ENCODE data around the gene SNW1. TPM values are rescaled to one million over a fixed set of nuclear protein-coding genes. Genes with fewer than 3 reads are reported as not detected.

SNW1 gene
- total RNA-seq, 8 experiments from 2014 or later, result 56.0 to 75.6 (median 66.9) TPM

- peak in 1 of 8 experiments; percentile 36 for ATAC-seq (replicated peaks in 6 of 8)
- in situ Hi-C loops (cut with MboI; ENCODE audit: low pct_unique_long_range_greater_than_20kb in 2 of 9, low sequenced_read_pairs in 9 of 9, unreplicated experiment in 9 of 9), result no loop called here
- no peaks in the 10 kb centered on the region for H3K4me1 ChIP-seq (replicated peaks in 1 of 2)
- 37 to 100% (median 90%) methylated on average over 3 to 7 of the region's 7 CpGs; no CpG with 5 or more reads in 1 of the 10 experiments for WGBS, 10 experiments
- H3K27ac ChIP-seq, result no peak overlapping the region
- no peak overlapping the region for H3K4me3 ChIP-seq
Observed at GRCh38 chr14:77738559-77739250, 22.3 kb downstream of the SNW1 start.

- in situ Hi-C loops (cut with MboI; ENCODE audit: low pct_unique_long_range_greater_than_20kb in 2 of 9, low sequenced_read_pairs in 9 of 9, unreplicated experiment in 9 of 9), result no loop called here
- Histone ChIP-seq H3K27ac (no peak overlapping the region), H3K4me3 (no peak overlapping the region), H3K4me1 (replicated peaks in 1 of 2) (no peaks in the 10 kb centered on the region)
- peak in 1 of 8 experiments; percentile 24 for ATAC-seq (replicated peaks in 6 of 8)
- 0 to 97% (median 92%) methylated on average over 1 to 3 of the region's 3 CpGs; no CpG with 5 or more reads in 1 of the 10 experiments for WGBS, 10 experiments
Observed at GRCh38 chr14:77730976-77731497, 29.9 kb downstream of the SNW1 start.

- WGBS, 10 experiments, result 88 to 100% (median 100%) methylated on average over 1 to 3 of the region's 3 CpGs
- H3K27ac ChIP-seq, result no peak overlapping the region
- H3K4me1 ChIP-seq (replicated peaks in 1 of 2), result no peaks in the 10 kb centered on the region
- ATAC-seq (replicated peaks in 6 of 8), result no peak
- in situ Hi-C loops (cut with MboI; ENCODE audit: low pct_unique_long_range_greater_than_20kb in 2 of 9, low sequenced_read_pairs in 9 of 9, unreplicated experiment in 9 of 9), result no loop called here
- no peak overlapping the region for H3K4me3 ChIP-seq
Observed at GRCh38 chr14:77722301-77722700, 38.7 kb downstream of the SNW1 start.

GRCh38 chr14:77721437-77721836 lies 39.5 kb downstream of the SNW1 start:
- Histone ChIP-seq H3K4me1 (replicated peaks in 1 of 2) (no peaks in the 10 kb centered on the region), H3K4me3 (no peak overlapping the region), H3K27ac (no peak overlapping the region)
- 73 to 98% (median 93%) methylated on average over 3 to 5 of the region's 5 CpGs for WGBS, 10 experiments
- ATAC-seq (replicated peaks in 6 of 8), result no peak
- in situ Hi-C loops (cut with MboI; ENCODE audit: low pct_unique_long_range_greater_than_20kb in 2 of 9, low sequenced_read_pairs in 9 of 9, unreplicated experiment in 9 of 9), result no loop called here

GRCh38 chr14:77717608-77718305 lies 43.2 kb downstream of the SNW1 start:
- Histone ChIP-seq H3K27ac (no peak overlapping the region), H3K4me3 (no peak overlapping the region), H3K4me1 (replicated peaks in 1 of 2) (no peaks in the 10 kb centered on the region)
- in situ Hi-C loops (cut with MboI; ENCODE audit: low pct_unique_long_range_greater_than_20kb in 2 of 9, low sequenced_read_pairs in 9 of 9, unreplicated experiment in 9 of 9), result no loop called here
- WGBS, 10 experiments, result 81 to 100% (median 93%) methylated on average over 1 to 5 of the region's 5 CpGs; no CpG with 5 or more reads in 1 of the 10 experiments
- no peak for ATAC-seq (replicated peaks in 6 of 8)

- WGBS, 10 experiments, result 78 to 100% (median 95%) methylated on average over 1 to 6 of the region's 6 CpGs
- Histone ChIP-seq H3K4me1 (replicated peaks in 1 of 2) (peaks cover 0 to 1% of the 10 kb centered on the region in 2 donors), H3K27ac (no peak overlapping the region), H3K4me3 (no peak overlapping the region)
- in situ Hi-C loops (cut with MboI; ENCODE audit: low pct_unique_long_range_greater_than_20kb in 2 of 9, low sequenced_read_pairs in 9 of 9, unreplicated experiment in 9 of 9), result no loop called here
- no peak for ATAC-seq (replicated peaks in 6 of 8)
Observed at GRCh38 chr14:77714926-77715325, 46.0 kb downstream of the SNW1 start.

- Histone ChIP-seq H3K4me1 (replicated peaks in 1 of 2) (peaks cover 14 to 18% of the 10 kb centered on the region in 2 donors), H3K4me3 (no peak overlapping the region), H3K27ac (no peak overlapping the region)
- in situ Hi-C loops (cut with MboI; ENCODE audit: low pct_unique_long_range_greater_than_20kb in 2 of 9, low sequenced_read_pairs in 9 of 9, unreplicated experiment in 9 of 9), result no loop called here
- WGBS, 10 experiments, result 86 to 100% (median 93%) methylated on average over 1 to 2 of the region's 2 CpGs; no CpG with 5 or more reads in 2 of the 10 experiments
- ATAC-seq (replicated peaks in 6 of 8), result no peak
Observed at GRCh38 chr14:77710364-77710763, 50.6 kb downstream of the SNW1 start.

- WGBS, 10 experiments, result 17 to 67% (median 47%) methylated on average over 1 to 3 of the region's 3 CpGs; no CpG with 5 or more reads in 1 of the 10 experiments
- H3K27ac ChIP-seq, result no peak overlapping the region
- ATAC-seq (replicated peaks in 6 of 8), result no peak
- H3K4me3 ChIP-seq, result peak overlapping the region; percentile 73 to 88 (median 78)
- H3K4me1 ChIP-seq (replicated peaks in 1 of 2), result peaks cover 14 to 18% of the 10 kb centered on the region in 2 donors
- in situ Hi-C loops (cut with MboI; ENCODE audit: low pct_unique_long_range_greater_than_20kb in 2 of 9, low sequenced_read_pairs in 9 of 9, unreplicated experiment in 9 of 9), result no loop called here
Observed at GRCh38 chr14:77709412-77709811, 51.5 kb downstream of the SNW1 start.

- H3K4me3 ChIP-seq, result peak overlapping the region; percentile 73 to 88 (median 78)
- WGBS, 10 experiments, result 3 to 25% (median 11%) methylated on average over 5 to 7 of the region's 7 CpGs; no CpG with 5 or more reads in 1 of the 10 experiments
- H3K4me1 ChIP-seq (replicated peaks in 1 of 2), result peaks cover 14 to 18% of the 10 kb centered on the region in 2 donors
- in situ Hi-C loops (cut with MboI; ENCODE audit: low pct_unique_long_range_greater_than_20kb in 2 of 9, low sequenced_read_pairs in 9 of 9, unreplicated experiment in 9 of 9), result no loop called here
- no peak overlapping the region for H3K27ac ChIP-seq
- ATAC-seq (replicated peaks in 6 of 8), result no peak
Observed at GRCh38 chr14:77708749-77709148, 52.2 kb downstream of the SNW1 start.

- Histone ChIP-seq H3K27ac (peak within 1 kb of the TSS; percentile 58 to 87), H3K4me1 (replicated peaks in 1 of 2) (peaks cover 14 to 18% of the 10 kb centered on the region in 2 donors), H3K4me3 (peak within 1 kb of the TSS; percentile 73 to 88 (median 78))
- in situ Hi-C loops (cut with MboI; ENCODE audit: low pct_unique_long_range_greater_than_20kb in 2 of 9, low sequenced_read_pairs in 9 of 9, unreplicated experiment in 9 of 9), result no loop called here
- 0 to 10% (median 0%) methylated on average over 2 to 34 of the region's 49 CpGs; no CpG with 5 or more reads in 1 of the 10 experiments for WGBS, 10 experiments
- ATAC-seq (replicated peaks in 6 of 8), result peak; percentile 92 to 98 (median 98)
Observed at GRCh38 chr14:77707724-77708408, 53.1 kb downstream of the SNW1 start, which contains the start of the genes ALKBH1 and SLIRP. TSS of gene ALKBH1 (minus strand) at chr14:77708023. CDS start at chr14:77708004, 19 bp downstream. TSS of gene SLIRP (plus strand) at chr14:77708103. CDS start at chr14:77708112, 9 bp downstream.

GRCh38 chr14:77707355-77707723 lies 53.6 kb downstream of the SNW1 start:
- ATAC-seq (replicated peaks in 6 of 8), result peak in 6 of 8 experiments; percentile 52 to 63 (median 58)
- Histone ChIP-seq H3K4me1 (replicated peaks in 1 of 2) (peaks cover 14 to 18% of the 10 kb centered on the region in 2 donors), H3K27ac (peak overlapping the region; percentile 14 to 87), H3K4me3 (peak overlapping the region; percentile 73 to 88 (median 78))
- WGBS, 10 experiments, result 0 to 2% (median 0%) methylated on average over 1 to 13 of the region's 14 CpGs; no CpG with 5 or more reads in 1 of the 10 experiments
- in situ Hi-C loops (cut with MboI; ENCODE audit: low pct_unique_long_range_greater_than_20kb in 2 of 9, low sequenced_read_pairs in 9 of 9, unreplicated experiment in 9 of 9), result no loop called here

- WGBS, 10 experiments, result 83 to 100% (median 100%) methylated on average over 1 to 2 of the region's 2 CpGs
Observed at GRCh38 chr14:77691259-77691658, 69.7 kb downstream of the SNW1 start.

More at GRCh38 chr14:77691259-77691658, 69.7 kb downstream of the SNW1 start:
- no peaks in the 10 kb centered on the region for H3K4me1 ChIP-seq (replicated peaks in 1 of 2)
- no peak overlapping the region for H3K27ac ChIP-seq
- no peak for ATAC-seq (replicated peaks in 6 of 8)
- in situ Hi-C loops (cut with MboI; ENCODE audit: low pct_unique_long_range_greater_than_20kb in 2 of 9, low sequenced_read_pairs in 9 of 9, unreplicated experiment in 9 of 9), result no loop called here
- no peak overlapping the region for H3K4me3 ChIP-seq

All from motor neuron (in vitro differentiated cells).